ENCODE measurements around the gene FAM13A. TPM values are rescaled to one million over a fixed set of nuclear protein-coding genes. Genes with fewer than 3 reads are reported as not detected.

Gene FAM13A
- total RNA-seq, 1 experiment from 2014 or later = 9.9 TPM

- DNase-seq (ENCODE audit: low read depth) = no peak
Measured at GRCh38 chr4:88720451-88721428, 336.2 kb downstream of the FAM13A start.

GRCh38 chr4:88719381-88719780, 337.6 kb downstream of the FAM13A start:
- DNase-seq (ENCODE audit: low read depth) = no peak

- no peak for DNase-seq (ENCODE audit: low read depth)
Measured at GRCh38 chr4:88718098-88718497, 338.9 kb downstream of the FAM13A start.

- DNase-seq (ENCODE audit: low read depth) = no peak
Measured at GRCh38 chr4:88713782-88714181, 343.2 kb downstream of the FAM13A start.

- no peak for DNase-seq (ENCODE audit: low read depth)
Measured at GRCh38 chr4:88709989-88710388, 347.0 kb downstream of the FAM13A start.

- DNase-seq (ENCODE audit: low read depth) = peak; percentile 39
Measured at GRCh38 chr4:88706574-88706973, 350.4 kb downstream of the FAM13A start.

GRCh38 chr4:88705805-88706492, 351.0 kb downstream of the FAM13A start:
- DNase-seq (ENCODE audit: low read depth) = no peak

GRCh38 chr4:88705223-88705622, 351.8 kb downstream of the FAM13A start:
- DNase-seq (ENCODE audit: low read depth) = no peak

GRCh38 chr4:88702782-88703181, 354.2 kb downstream of the FAM13A start:
- no peak for DNase-seq (ENCODE audit: low read depth)

GRCh38 chr4:88698519-88698918, 358.5 kb downstream of the FAM13A start:
- no peak for DNase-seq (ENCODE audit: low read depth)

GRCh38 chr4:88697588-88698329, 359.2 kb downstream of the FAM13A start, which contains the start of gene NAP1L5:
Gene NAP1L5, minus strand, starts transcription at chr4:88697829. Its CDS starts 75 bp downstream, at chr4:88697754.
- peak; percentile 75 for DNase-seq (ENCODE audit: low read depth)

GRCh38 chr4:88697141-88697540, 359.8 kb downstream of the FAM13A start:
- peak; percentile 44 for DNase-seq (ENCODE audit: low read depth)

GRCh38 chr4:88696630-88697029, 360.4 kb downstream of the FAM13A start:
- no peak for DNase-seq (ENCODE audit: low read depth)

GRCh38 chr4:88693792-88694191, 363.2 kb downstream of the FAM13A start:
- no peak for DNase-seq (ENCODE audit: low read depth)

- DNase-seq (ENCODE audit: low read depth) = peak; percentile 26
Measured at GRCh38 chr4:88690355-88690754, 366.6 kb downstream of the FAM13A start.

GRCh38 chr4:88681209-88681608, 375.8 kb downstream of the FAM13A start:
- DNase-seq (ENCODE audit: low read depth) = no peak

Other genes starting within 250 kb of the FAM13A start
- gene TIGD2, start 54.3 kb upstream of the FAM13A start, total RNA-seq (2014; rRNA removed; shearing (Covaris generic)) = 6.8 TPM in 2 replicates

All from RPMI7951 (cell line).